Posterior vena cava (tissue), 2 donors: ENCODE results near the gene ALDH1A2. TPM values are rescaled to one million over a fixed set of nuclear protein-coding genes. Genes with fewer than 3 reads are reported as not detected.
"Not testable (repeated sequence)": the region's sequence is repeated elsewhere in the genome, so short reads cannot be mapped to it uniquely, and the experiment has no call there.

Experiments used
- DNase-seq: peaks from one replicate; pipeline ENCODE4 v3.0.0-alpha.2; 2020; ENCODE audit warnings: low spot score
- intact Hi-C, 2 donors: fragments of 100-400 bp; cut with DNase I; formaldehyde crosslinking; loops; one replicate each; pipeline versions ENCODE4 v1.14.1 to v1.14.2; 2022 to 2023
- total RNA-seq, 2 donors: library from RNA; stranded (reverse); fragmentation: NEBNext Ultra II Directional; extraction: Animal tissue kit (Norgen Biotek cat#: 25700); gene quantifications; one replicate each; pipeline ENCODE4 v1.2.1, GENCODE V29; 2021
- donor health status: DM: yes; HTN: yes; CAD: no.
- donor health status: DM: yes; HTN: yes; CAD: no.

Gene ALDH1A2
- total RNA-seq, 2 donors from 2014 or later: 4.7 to 8.1 TPM

DNA sequence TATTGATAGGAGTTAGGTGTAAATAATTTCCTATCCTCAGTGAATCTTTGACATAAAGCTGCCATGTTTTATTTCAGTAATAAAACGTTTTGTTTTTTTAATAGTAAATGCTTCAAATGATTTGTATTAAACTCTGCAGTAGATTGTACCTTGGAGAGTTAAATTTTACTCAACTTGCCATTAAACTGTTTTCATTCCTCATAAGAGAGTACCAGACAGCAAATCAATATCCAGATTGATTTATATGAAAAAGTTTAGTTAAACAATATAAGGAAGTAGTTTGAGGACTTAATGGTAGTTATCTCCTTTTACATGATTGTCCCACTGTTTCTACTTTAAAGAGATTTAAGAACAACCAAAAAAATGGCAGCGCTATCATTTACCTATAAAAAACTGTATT is 18.4 kb downstream of the ALDH1A2 start:
- DNase-seq: no peak
- intact Hi-C loops: no loop called here

DNA sequence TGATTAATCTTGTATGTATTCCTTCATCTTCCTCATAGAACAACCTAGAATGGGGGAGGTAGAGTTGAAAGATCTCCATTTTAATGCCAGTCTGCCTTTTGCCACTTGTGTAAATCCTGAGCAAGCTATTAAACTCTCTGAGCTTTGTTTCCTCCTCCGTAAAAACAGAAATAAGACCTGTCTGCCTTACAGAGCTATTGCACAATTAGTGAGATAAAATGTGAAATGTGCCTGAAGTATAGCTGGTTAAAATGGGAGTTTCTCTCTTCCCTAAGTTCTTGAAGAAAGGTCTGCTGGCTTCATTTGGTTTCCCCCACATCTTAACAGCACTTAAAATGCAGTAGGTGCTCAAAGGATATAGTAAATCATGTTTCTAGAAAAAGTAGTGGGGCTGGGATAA is 19.0 kb downstream of the ALDH1A2 start:
- DNase-seq: no peak
- intact Hi-C loops: no loop called here

- DNase-seq, intact Hi-C loops: not testable (repeated sequence)
Measured at GRCh38 chr15:58045376-58045775, 20.1 kb downstream of the ALDH1A2 start.

GRCh38 chr15:58044551-58044950 is 21.0 kb downstream of the ALDH1A2 start:
- DNase-seq: no peak
- intact Hi-C loops: no loop called here

- peak; percentile 74 for DNase-seq
- intact Hi-C loops: no loop called here
Measured at GRCh38 chr15:58043192-58043903, 22.2 kb downstream of the ALDH1A2 start.

GRCh38 chr15:58042006-58042405 is 23.5 kb downstream of the ALDH1A2 start:
- intact Hi-C loops: no loop called here

GRCh38 chr15:58040150-58040549 is 25.4 kb downstream of the ALDH1A2 start:
- intact Hi-C loops: no loop called here
- DNase-seq: no peak

More at GRCh38 chr15:58042006-58042405, 23.5 kb downstream of the ALDH1A2 start:
- DNase-seq: no peak

DNA sequence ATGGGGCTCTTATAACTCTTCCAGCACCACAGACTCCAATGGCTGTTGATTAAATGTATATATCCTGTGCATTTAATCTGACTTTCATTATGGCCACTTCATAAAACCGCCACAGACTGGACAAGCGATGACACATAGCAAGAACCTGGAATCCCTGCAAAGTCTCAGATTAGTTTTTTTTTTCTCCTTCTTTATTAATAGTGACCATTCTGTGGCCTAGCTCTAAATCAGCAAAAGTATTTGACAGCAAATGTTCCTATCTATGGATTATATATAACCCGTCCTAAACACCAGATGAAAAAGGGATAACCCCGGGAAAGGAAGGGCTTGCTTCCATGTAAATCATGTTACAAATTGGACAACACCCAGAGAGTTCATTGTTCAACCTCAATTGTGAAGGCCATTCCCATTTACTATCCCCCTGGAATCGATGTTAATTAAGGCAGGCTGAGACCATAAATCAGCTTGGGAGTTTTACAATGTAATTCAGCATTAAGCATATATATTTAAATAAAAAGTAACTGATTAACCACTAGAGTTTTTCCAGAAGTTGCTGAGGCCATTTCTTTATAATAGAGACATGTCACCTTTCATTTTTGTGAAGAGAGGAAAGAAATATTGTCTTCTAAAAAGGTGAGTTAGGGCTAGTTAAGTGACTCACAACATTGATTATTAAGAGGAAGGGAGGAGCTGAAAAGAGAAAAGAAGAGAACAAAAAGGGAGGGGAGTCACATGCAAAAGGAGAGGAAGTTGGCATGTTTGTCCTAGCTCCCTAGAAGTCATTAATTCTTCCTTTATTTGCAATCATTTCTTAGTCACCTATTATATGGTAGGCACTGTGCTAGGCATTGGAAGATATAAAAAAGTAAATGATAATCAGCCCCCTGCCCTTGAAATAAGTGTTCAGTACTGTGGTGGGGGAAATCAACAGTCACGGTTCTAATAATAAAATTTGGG is 26.2 kb downstream of the ALDH1A2 start:
- intact Hi-C loops: no loop called here
- no peak for DNase-seq

GRCh38 chr15:58038426-58039078 is 27.0 kb downstream of the ALDH1A2 start:
- DNase-seq: no peak
- intact Hi-C loops: no loop called here

GRCh38 chr15:58037723-58038301 is 27.7 kb downstream of the ALDH1A2 start:
- intact Hi-C loops: no loop called here
- DNase-seq: no peak

GRCh38 chr15:58036579-58036978 is 28.9 kb downstream of the ALDH1A2 start:
- intact Hi-C loops: no loop called here
- DNase-seq: no peak

DNA sequence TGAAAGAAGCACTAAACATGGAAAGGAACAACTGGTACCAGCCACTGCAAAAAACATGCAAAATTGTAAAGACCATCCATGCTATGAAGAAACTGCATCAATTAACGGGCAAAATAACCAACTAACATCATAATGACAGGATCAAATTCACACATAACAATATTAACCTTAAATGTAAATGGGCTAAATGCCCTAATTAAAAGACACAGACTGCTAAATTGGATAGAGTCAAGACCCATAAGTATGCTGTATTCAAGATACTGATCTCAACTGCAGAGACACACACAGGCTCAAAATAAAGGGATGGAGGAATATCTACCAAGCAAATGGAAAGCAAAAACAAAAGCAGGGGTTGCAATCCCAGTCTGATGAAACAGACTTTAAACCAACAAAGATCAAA is 37.1 kb downstream of the ALDH1A2 start:
- DNase-seq, intact Hi-C loops: not testable (repeated sequence)

DNA sequence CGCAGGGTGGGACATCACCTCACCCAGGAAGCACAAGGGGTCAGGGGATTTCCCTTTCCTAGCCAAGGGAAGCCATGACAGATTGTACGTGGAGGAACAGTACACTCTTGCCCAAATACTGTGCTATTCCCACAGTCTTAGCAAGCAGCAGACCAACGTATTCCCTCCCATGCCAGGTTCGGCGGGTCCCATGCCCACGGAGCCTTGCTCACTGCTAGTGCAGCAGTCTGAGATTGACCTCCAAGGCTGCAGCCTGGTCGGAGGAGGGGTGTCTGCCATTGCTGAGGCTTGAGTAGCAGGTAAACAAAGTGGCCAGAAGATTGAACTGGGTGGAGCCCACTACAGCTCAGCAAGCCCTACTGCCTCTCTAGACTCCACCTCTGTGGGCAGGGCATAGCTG is 39.0 kb downstream of the ALDH1A2 start:
- DNase-seq: no peak
- intact Hi-C loops: no loop called here

DNA sequence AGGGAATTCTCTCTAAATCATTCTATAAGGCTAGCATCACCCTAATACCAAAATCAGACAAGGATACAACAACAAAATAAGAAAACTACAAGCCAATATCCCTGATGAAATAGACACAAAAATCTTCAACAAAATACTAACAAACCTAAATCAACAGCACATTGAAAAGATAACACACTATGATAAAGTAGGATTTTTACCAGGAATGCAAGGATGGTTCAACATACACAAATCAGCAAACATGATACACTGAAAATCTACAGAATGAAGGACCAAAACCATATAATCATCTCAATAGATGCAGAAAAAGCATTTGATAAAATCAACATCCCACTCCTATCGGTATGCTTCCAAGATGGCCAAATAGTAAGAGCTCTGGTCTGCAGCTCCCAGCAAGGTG is 39.5 kb downstream of the ALDH1A2 start:
- intact Hi-C loops: no loop called here
- DNase-seq: no peak

GRCh38 chr15:58021332-58022230 is 43.9 kb downstream of the ALDH1A2 start:
- intact Hi-C loops: loop anchor here in 1 of 2 donors (5.0 kb wide), 1 partner anchor 1541 kb away; no protein-coding TSS in a partner anchor
- no peak for DNase-seq

DNA sequence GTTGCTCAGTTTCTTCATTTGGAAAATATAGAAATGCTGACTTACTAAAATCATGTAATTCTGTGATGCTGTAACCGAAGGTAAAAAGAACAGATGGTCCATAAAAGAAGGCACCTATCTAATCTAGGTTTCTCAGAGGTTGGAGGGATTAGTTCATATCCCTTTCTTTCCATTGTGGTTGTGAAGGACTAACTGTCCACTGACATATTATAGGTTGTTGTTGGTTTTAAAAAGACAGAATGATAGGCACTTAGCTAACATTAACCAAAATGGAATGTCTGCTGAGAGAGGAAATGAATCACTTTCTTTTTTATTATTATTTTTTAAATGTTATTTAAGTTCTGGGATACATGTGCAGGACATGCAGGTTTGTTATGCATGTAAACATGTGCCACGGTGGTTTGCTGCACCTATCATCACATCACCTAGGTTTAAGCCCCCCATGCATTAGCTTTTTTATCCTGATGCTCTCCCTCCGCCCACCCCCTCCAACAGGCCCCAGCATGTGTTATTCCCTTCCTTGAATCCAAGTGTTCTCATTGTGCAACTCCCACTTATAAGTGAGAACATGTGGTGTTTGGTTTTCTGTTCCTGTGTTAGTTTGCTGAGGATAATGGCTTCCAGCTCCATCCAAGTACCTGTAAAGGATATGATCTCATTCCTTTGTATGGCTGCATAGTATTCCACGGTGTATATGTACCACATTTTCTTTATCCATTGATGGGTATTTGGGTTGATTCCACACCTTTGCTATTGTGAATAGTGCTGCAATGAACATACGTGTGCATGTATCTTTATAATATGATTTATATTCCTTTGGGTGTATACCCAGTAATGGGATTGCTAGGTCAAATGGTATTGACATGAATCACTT is 45.8 kb downstream of the ALDH1A2 start:
- intact Hi-C loops: loop anchor here in 1 of 2 donors (5.0 kb wide), 1 partner anchor 1543 kb away; no protein-coding TSS in a partner anchor
- no peak for DNase-seq

DNA sequence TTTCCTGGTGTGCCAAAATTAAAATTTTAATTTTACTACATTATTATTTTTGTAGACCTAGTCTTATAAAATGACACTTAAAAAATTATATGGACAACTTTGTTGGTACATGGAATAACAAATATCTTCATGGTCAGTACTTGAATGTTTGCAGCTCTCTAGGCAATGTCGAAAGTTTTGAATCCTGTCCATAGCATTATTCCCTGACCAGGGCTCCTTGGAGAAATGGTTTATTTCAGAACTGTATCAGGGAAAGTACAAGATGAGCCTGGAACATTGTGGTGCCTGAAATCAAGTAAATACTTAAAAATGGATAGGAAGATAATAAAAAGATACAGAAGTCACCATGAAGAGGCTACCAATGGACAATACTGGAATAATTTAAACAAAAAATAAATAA is 47.6 kb downstream of the ALDH1A2 start:
- DNase-seq: no peak
- intact Hi-C loops: no loop called here
